GM18870 (cell line): ENCODE results near the gene RALBP1.
"Not testable (repeated sequence)": the region's sequence is repeated elsewhere in the genome, so short reads cannot be mapped to it uniquely, and the experiment has no call there.

Experiments used
- ATAC-seq: cut with Tn5 transposase; IDR thresholded peaks from one replicate; pipeline ENCODE4 v1.9.1; 2021; ENCODE audit warnings: moderate library complexity; ENCODE audit not compliant: unreplicated experiment

RALBP1 gene

GRCh38 chr18:9474983-9475642 lies at the start of gene RALBP1:
TSS of gene RALBP1 (plus strand) at chr18:9475513. CDS start at chr18:9513046, 37,533 bp downstream.
- ATAC-seq = peak; percentile 93

DNA sequence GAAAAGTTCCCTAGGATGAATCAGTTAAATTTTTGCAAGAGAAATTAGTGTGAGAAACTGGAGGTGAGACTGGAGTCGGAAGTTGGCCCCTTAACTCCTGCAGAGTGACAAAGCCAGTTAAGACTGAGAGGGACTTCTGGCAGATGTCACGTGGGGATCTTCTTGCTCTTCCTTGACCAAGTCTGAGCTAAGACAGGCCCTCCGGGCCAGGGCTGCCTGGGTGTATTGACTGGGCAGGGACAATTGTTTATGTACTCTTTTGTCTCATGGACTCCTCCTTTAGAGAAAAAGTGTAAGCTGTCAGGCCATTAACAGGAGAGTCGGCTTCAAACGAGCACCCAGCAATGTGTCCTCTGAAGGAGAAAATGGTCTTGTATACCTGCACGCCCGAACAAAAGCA lies 48.6 kb upstream of the RALBP1 start:
- no peak for ATAC-seq

DNA sequence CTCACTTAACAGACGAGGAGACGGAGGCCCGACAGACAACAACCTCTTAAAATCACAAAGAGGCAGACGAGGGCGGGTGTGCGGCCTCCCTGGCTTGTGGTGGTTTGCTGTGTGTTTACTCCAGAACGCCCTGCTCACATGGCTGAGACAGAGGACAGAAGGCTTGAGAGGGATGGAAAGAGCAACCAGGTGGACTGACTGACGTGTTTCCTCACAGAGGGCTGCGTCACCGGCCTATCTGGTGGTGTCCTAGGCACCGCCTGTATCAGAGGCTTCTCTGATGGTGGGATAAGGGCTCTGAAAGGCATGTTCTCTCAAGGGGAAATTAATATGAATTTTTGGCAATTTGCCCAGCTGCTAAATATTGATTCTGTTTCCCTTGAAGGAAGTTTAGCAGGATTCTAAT lies 47.0 kb upstream of the RALBP1 start:
- no peak for ATAC-seq

- no peak for ATAC-seq
Measured at GRCh38 chr18:9428862-9429661, 46.3 kb upstream of the RALBP1 start.

DNA sequence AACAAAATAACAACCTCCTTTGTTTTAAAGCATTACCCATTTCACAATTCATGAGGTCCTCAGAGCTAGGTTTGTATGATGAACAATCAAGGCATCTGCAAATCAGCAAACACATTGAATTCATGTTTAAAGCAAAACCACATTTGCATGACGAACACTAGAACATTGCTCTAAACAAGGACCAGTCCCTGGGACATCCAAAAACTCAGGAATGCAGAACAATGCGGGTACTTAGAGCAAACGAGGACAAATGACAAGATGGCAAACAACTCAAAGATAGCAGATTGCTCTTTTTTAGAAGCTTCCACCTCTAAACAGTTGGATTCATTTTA lies 45.7 kb upstream of the RALBP1 start:
- ATAC-seq = no peak

- ATAC-seq = not testable (repeated sequence)
Measured at GRCh38 chr18:9430315-9430714, 45.0 kb upstream of the RALBP1 start.

DNA sequence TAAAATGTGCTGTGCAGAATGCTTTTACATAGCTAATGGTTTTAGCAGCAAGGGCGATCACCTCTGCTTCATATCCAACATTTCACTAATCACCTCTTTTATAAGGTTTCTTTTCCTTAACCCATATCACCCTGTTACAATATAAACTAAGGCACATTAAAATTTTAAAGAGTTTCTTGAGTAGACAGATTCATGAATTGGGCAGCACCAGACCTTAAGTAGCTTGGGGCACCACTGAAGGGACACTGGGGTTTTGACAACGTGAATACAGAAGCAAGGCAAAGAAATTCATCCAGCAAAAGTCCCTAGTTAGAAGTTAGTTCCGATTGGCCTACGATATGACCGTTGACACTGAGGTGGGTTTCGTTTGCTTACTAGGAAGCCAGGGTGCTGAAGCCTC lies 44.0 kb upstream of the RALBP1 start:
- ATAC-seq = no peak

GRCh38 chr18:9433122-9433521 lies 42.2 kb upstream of the RALBP1 start:
- ATAC-seq = not testable (repeated sequence)

- ATAC-seq = no peak
Measured at GRCh38 chr18:9433671-9434121, 41.6 kb upstream of the RALBP1 start.

DNA sequence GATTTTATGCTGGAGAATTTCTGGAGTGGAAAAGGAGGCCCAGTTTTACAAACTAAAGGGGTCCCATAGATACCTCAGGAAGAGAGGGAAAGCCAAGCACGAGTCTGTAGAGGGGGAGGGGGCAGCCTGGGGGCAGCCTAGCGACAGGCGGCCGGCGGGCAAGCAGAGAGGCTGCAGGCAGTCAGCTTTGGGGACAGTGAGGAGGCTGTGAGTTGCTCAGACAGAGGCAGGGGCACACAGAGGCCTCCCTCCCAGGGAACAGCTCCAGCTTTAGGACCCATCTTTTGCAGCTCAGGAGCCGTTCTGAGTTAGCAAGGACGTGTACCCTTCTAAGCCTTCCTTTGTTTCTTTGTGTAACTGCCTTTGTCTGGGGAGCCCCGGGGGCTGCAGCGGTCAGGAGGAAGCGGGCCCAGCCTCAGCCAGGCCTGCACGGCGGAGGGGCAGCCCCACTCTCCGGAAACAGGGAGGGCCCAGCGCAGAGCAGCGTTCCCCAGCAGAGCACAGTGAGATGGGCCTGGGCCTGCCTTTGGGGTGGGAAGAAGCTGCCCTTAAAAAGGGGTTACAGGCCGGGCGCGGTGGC lies 41.1 kb upstream of the RALBP1 start:
- no peak for ATAC-seq

GRCh38 chr18:9435041-9435440 lies 40.3 kb upstream of the RALBP1 start:
- ATAC-seq = no peak

DNA sequence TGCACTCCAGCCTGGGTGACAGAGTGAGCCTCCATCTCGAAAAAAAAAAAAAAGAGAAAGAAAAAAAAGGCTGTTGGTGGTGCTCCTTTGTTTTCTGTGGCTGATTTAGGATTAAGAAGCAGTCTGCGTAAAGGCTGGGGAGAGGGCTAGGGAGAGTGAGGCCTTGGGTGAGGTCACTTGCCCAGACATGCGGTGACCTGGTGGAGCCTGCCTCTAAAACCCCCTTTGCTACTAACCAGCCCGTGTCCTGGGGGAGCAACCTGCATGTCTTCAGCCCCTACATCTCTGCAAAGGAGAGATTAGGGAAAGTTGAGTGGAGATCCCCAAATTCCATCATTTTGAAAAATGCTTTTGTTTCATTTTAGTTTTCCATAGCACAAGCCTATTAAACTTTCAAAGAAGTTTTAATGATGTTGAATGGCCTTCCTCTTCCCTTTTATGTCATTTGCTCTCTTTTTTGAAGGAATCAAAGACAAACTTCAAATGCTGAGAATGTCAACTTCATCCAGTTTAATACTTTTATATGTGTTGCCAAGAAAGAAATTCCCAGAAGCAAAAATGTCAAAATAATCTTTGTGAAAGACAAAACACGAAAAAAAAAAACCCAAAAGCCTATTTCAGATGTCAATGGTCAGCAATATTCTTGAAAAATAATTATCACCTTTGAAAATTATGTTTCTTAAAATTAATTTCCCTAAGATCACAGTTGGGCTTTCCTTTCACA lies 38.9 kb upstream of the RALBP1 start:
- no peak for ATAC-seq

DNA sequence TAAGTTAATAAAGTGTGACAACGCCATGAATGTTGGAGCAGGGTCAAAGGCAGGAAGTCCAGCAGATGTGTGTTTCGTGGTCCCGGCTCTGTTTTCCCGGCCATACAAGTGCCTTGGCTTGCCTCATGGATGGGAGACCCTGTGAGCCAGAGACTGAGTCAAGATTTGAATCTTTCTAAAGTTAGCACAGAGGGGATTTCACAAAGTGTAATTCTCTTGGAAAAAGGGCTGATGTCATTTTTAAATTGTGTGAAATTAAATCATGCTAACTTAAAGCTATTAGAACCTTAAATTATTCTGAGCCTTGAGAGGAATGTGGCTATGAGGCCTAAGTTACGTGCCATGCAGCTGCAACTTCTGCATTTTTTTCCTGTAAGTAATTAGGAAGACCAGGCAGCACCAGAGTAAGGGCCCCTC lies 38.3 kb upstream of the RALBP1 start:
- no peak for ATAC-seq

DNA sequence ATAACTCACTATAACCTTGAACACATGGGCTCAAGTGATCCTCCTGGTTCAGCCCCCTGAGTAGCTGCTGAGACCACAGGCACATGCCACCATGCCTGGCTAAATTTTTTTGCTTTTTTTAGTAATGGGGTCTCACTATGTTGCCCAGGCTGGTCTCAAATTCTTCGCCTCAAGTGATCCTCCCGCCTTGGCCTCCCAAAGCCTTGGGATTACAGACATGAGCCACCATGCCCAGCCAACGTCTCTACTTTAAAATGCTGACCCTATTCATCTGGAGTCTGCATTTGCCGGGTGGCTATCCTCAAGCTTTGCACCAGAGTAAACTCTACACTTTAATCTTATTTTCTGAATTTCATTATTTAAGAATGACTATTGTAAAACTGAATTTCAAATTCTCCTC lies 37.6 kb upstream of the RALBP1 start:
- no peak for ATAC-seq

DNA sequence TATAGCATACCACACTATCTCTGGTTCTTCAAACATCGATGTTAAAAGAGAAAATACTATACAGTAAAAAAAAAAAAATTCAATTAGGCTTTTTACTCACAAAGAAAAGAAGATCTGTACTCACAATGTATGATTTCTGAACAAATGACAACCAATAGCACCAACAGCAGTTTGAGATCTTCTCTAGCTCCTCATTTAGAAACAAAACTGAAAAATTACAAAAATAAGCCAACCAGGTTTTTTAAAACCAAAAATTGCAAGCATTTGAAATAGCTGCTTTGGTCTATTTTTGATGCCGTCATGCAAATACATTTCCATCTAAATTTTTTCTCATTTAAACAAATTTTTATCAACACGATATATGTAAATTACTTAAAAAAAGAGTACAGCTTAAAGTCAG lies 34.3 kb upstream of the RALBP1 start:
- ATAC-seq = no peak

DNA sequence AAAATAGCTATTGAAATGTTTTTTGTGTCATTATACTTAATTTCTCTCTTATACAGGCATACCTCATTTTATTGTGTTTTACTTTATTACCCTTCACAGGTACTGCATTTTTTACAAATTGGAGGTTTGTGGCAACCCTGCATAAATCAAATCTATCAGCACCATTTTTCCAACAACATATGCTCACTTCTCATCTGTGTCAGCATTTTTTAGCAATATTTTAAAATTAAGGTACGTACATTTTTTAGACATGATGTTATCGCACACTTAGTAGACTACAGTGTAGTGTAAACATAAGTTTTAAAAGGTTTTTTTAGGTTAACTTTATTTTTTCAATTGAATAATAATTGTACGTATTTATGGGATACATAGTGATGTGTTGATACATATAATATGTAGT lies 30.8 kb upstream of the RALBP1 start:
- no peak for ATAC-seq

GRCh38 chr18:9446839-9447238 lies 28.5 kb upstream of the RALBP1 start:
- ATAC-seq = no peak

DNA sequence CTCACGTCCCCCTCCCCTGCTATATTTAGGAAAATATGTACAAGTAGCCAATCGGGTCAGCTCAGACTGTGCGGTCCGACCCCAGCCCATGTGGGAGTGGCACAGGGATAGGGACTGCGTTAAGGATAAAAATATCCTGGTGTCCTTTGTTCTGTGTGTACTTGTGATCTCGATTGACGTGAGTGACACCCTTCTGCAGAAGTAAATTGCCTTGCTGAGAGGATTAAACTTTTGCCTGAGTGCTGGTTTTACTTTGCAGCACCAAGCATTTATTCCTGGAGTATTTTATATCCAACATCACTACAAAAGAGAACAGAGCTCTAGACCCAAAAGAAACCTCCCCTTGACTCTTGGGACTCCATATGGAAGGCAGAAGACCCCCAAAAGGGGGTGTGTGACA lies 28.0 kb upstream of the RALBP1 start:
- ATAC-seq = no peak

DNA sequence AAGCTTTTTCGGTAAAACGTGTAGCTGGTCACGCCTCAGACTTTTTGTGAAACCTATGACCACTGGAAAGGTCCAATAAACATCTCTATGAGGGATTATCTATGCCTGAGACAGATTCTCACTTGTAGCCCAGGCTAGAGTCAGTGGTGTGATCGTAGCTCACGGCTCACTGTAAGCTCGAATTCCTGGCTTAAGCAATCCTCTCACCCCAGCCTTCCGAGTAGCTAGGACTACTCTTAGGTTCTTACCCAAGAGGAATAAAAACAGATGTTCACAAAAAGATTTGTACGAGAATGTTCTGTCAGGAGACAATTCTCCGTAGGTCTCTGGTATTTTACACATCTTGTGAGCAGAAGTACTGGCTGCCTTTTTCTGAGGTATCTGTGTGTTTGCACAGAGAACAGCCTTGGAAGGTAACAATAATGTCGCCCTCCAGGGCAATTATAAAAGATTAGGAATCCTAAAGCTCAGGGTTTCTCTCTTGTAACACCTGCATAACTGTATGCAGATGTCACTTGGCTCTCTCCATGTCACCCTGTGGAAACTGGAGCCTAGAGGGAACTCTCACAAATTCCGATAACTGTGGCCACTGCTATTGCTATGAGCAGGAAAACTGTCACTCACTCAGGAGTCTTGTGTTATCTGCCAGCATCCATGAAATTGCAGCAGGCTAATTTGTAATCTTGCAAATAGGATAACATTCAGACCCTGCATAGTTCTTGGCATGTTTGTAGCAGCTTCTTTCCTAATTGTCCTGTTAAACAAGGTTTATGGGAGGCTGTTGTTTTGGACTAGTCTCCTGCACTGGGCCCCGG lies 25.5 kb upstream of the RALBP1 start:
- no peak for ATAC-seq

DNA sequence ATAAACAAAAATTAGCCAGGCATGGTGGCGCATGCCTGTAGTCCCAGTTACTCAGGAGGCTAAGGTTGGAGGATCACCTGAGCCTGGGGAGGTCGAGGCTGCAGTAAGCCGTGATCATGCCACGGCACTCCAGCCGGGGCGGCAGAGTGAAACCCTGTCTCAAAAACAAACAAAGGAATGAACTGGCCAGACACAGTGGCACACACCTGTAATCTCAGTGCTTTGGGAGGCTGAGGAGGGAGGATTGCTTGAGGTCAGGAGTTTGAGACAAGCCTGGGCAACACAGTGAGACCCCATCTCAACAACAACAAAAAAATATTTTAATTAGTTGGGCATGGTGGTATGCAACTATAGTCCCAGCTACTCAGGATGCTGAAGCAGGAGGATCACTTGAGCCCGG lies 24.4 kb upstream of the RALBP1 start:
- ATAC-seq = not testable (repeated sequence)

DNA sequence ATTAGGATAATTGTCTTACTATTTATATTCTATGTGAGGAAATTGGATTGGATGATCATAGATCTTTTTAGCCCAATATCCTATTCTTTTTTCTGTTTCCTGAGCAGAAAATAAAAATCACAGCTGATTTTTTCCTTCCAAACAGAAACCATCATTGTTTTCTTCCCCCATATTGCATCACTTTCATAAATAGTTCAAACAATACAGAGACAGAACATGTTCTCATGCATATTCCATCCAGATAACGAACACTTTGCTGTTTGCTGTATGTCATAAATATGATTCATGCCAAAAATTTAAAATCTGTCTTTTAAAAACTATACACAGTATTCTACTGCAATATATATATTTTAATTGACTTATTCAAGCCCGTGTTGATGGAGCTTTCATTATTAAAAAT lies 22.0 kb upstream of the RALBP1 start:
- no peak for ATAC-seq
